ENCODE results near the gene FKBP10. TPM values are rescaled to one million over a fixed set of nuclear protein-coding genes. Genes with fewer than 3 reads are reported as not detected.
A peak's percentile ranks its signal among the peaks of the same experiment; 100 is the strongest.

FKBP10 gene
- total and polyA plus RNA-seq, 9 of the 15 experiments (the other 6 are each of a cell fraction or from before 2014, with no cell fraction given): 0.03 to 3.0 (median 1.4) TPM; not detected in 1

GRCh38 chr17:41796121-41796895, 16.5 kb upstream of the FKBP10 start (continued):
- no peak for TF ChIP-seq ZNF518B (CRISPR knock-in tag; IDR thresholded peaks at IDR 0.05)
- no peak for TF ChIP-seq NFE2L1 (tag; IDR thresholded peaks at IDR 0.05; ENCODE audit: borderline replicate concordance, low read depth)
- TF ChIP-seq SREBF2 (CRISPR knock-in tag; IDR thresholded peaks at IDR 0.05): no peak
- no peak for TF ChIP-seq MCM2 (IDR thresholded peaks at IDR 0.05; ENCODE audit: low read depth)
- TF ChIP-seq ZNF316 (IDR thresholded peaks at IDR 0.05): no peak
- TF ChIP-seq FOSL1 (tag; conservative IDR thresholded peaks at IDR 0.05): peak; percentile 71
- no peak for TF ChIP-seq TFAP4 (CRISPR knock-in tag; IDR thresholded peaks at IDR 0.05; ENCODE audit: borderline replicate concordance)
- TF ChIP-seq RCOR1 (IDR thresholded peaks at IDR 0.05; ENCODE audit: borderline replicate concordance in 1 of 2, low read depth in 2 of 2, low read length in 2 of 2): peak in 1 of 2 experiments; percentile 33; a peak in 1 of 4 replicates
- no peak for TF ChIP-seq POLR2A (conservative IDR thresholded peaks at IDR 0.05)
- no peak for TF ChIP-seq ZNF75A (CRISPR knock-in tag; IDR thresholded peaks at IDR 0.05)
- 0 out of 2 replicates have a peak, but pooled peaks have one; percentile 21 for TF ChIP-seq CEBPB (tag; IDR thresholded peaks at IDR 0.05)
- peak; percentile 58; the same call in 1 of the 2 replicates for TF ChIP-seq ZEB2 (IDR thresholded peaks at IDR 0.05)
- TF ChIP-seq TRIM28 (IDR thresholded peaks at IDR 0.05): no peak
- peak; percentile 68 for TF ChIP-seq CBFA2T3 (IDR thresholded peaks at IDR 0.05)
- peak; percentile 90 for TF ChIP-seq CTBP1 (IDR thresholded peaks at IDR 0.05; ENCODE audit: borderline replicate concordance)
- peak; percentile 20; the same call in 1 of the 2 replicates for TF ChIP-seq VEZF1 (CRISPR knock-in tag; IDR thresholded peaks at IDR 0.05)
- TF ChIP-seq TCF3 (CRISPR knock-in tag; IDR thresholded peaks at IDR 0.05): peak; percentile 17; the same call in 1 of the 2 replicates
- no peak for TF ChIP-seq GTF2A2 (tag; IDR thresholded peaks at IDR 0.05)
- TF ChIP-seq ESRRA (IDR thresholded peaks at IDR 0.05; ENCODE audit: borderline replicate concordance, low read depth): no peak
- no peak for TF ChIP-seq MYNN (IDR thresholded peaks at IDR 0.05)
- TF ChIP-seq MYNN (CRISPR knock-in tag; IDR thresholded peaks at IDR 0.05): no peak
- TF ChIP-seq SAP30 (IDR thresholded peaks at IDR 0.05; ENCODE audit: borderline replicate concordance, insufficient read depth, low read depth, low read length, poor library complexity, severe bottlenecking): no peak
- no peak for TF ChIP-seq CHD2 (IDR thresholded peaks at IDR 0.05; ENCODE audit: low read depth, low read length)
- no peak for TF ChIP-seq ZC3H4 (CRISPR knock-in tag; IDR thresholded peaks at IDR 0.05; ENCODE audit: borderline replicate concordance)
- 0 out of 2 replicates have a peak, but pooled peaks have one; percentile 47 for TF ChIP-seq SMARCE1 (IDR thresholded peaks at IDR 0.05)

Data from K562 (cell line).